ENCODE data around the gene ERVW-1.
"Not testable (repeated sequence)": the region's sequence is repeated elsewhere in the genome, so short reads cannot be mapped to it uniquely, and the experiment has no call there.

ERVW-1 gene

GRCh38 chr7:92477681-92478080 lies at the start of gene ERVW-1:
Gene ERVW-1 (minus strand): TSS chr7:92477946. CDS start chr7:92470381, 7,565 bp downstream.
- not testable (repeated sequence) for DNase-seq

GRCh38 chr7:92523110-92523509 lies 45.4 kb upstream of the ERVW-1 start:
- DNase-seq = no peak

- no peak for DNase-seq
Observed at GRCh38 chr7:92520024-92520423, 42.3 kb upstream of the ERVW-1 start.

GRCh38 chr7:92517631-92518030 lies 39.9 kb upstream of the ERVW-1 start:
- no peak for DNase-seq

- DNase-seq = no peak
Observed at GRCh38 chr7:92513167-92513902, 35.6 kb upstream of the ERVW-1 start.

- DNase-seq = no peak
Observed at GRCh38 chr7:92508946-92509345, 31.2 kb upstream of the ERVW-1 start.

GRCh38 chr7:92506363-92506762 lies 28.6 kb upstream of the ERVW-1 start:
- DNase-seq = no peak

- DNase-seq = no peak
Observed at GRCh38 chr7:92504563-92504962, 26.8 kb upstream of the ERVW-1 start.

GRCh38 chr7:92503767-92504166 lies 26.0 kb upstream of the ERVW-1 start:
- no peak for DNase-seq

GRCh38 chr7:92498557-92498956 lies 20.8 kb upstream of the ERVW-1 start:
- DNase-seq = no peak

GRCh38 chr7:92496876-92497275 lies 19.1 kb upstream of the ERVW-1 start:
- no peak for DNase-seq

- no peak for DNase-seq
Observed at GRCh38 chr7:92489634-92490033, 11.9 kb upstream of the ERVW-1 start.

GRCh38 chr7:92487804-92488203 lies 10.1 kb upstream of the ERVW-1 start:
- DNase-seq = no peak

GRCh38 chr7:92485974-92486373 lies 8.2 kb upstream of the ERVW-1 start:
- no peak for DNase-seq

- no peak for DNase-seq
Observed at GRCh38 chr7:92485267-92485892, 7.6 kb upstream of the ERVW-1 start.

- not testable (repeated sequence) for DNase-seq
Observed at GRCh38 chr7:92484226-92484625, 6.5 kb upstream of the ERVW-1 start.

- not testable (repeated sequence) for DNase-seq
Observed at GRCh38 chr7:92483624-92484023, 5.9 kb upstream of the ERVW-1 start.

- DNase-seq = not testable (repeated sequence)
Observed at GRCh38 chr7:92479146-92479545, 1.4 kb upstream of the ERVW-1 start.

- DNase-seq = peak; percentile 52
Observed at GRCh38 chr7:92478711-92479110, 965 bp upstream of the ERVW-1 start.

GRCh38 chr7:92478095-92478494 lies 349 bp upstream of the ERVW-1 start:
- peak; percentile 71 for DNase-seq

GRCh38 chr7:92475851-92476590 lies 1.7 kb downstream of the ERVW-1 start:
- DNase-seq = not testable (repeated sequence)

- not testable (repeated sequence) for DNase-seq
Observed at GRCh38 chr7:92475261-92475770, 2.4 kb downstream of the ERVW-1 start.

- not testable (repeated sequence) for DNase-seq
Observed at GRCh38 chr7:92473989-92474388, 3.8 kb downstream of the ERVW-1 start.

- DNase-seq = not testable (repeated sequence)
Observed at GRCh38 chr7:92468589-92468988, 9.2 kb downstream of the ERVW-1 start.
